Measurements from ENCODE around the gene CRYM.
A peak's percentile ranks its signal among the peaks of the same experiment; 100 is the strongest.

CRYM gene

GRCh38 chr16:21263640-21264570, 14.2 kb downstream of the CRYM start:
- ATAC-seq (ENCODE audit: low read depth) (no peak), DNase-seq (ENCODE audit: low spot score) (no peak)
- no peak overlapping the region for H3K27ac ChIP-seq (ENCODE audit: poor library complexity, severe bottlenecking)

GRCh38 chr16:21262779-21263639, 15.1 kb downstream of the CRYM start:
- H3K9me3 ChIP-seq (ENCODE audit: severe bottlenecking): no peaks in the 10 kb centered on the region
- TF ChIP-seq CTCF (IDR thresholded peaks at IDR 0.05; ENCODE audit: poor library complexity, severe bottlenecking): no peak
- DNase-seq (ENCODE audit: low spot score): no peak
- H3K4me3 ChIP-seq (ENCODE audit: severe bottlenecking): no peak overlapping the region
- H3K4me1 ChIP-seq (ENCODE audit: insufficient read depth, poor library complexity, severe bottlenecking): no peaks in the 10 kb centered on the region
- H3K27me3 ChIP-seq (ENCODE audit: insufficient read depth, poor library complexity, severe bottlenecking): no peaks in the 10 kb centered on the region
- no peaks in the 10 kb centered on the region for H3K36me3 ChIP-seq (ENCODE audit: low read depth)
- ATAC-seq (ENCODE audit: low read depth): no peak
- no peak overlapping the region for H3K27ac ChIP-seq (ENCODE audit: poor library complexity, severe bottlenecking)

More at GRCh38 chr16:21263640-21264570, 14.2 kb downstream of the CRYM start:
- Histone ChIP-seq H3K4me1 (ENCODE audit: insufficient read depth, poor library complexity, severe bottlenecking) (no peaks in the 10 kb centered on the region), H3K27me3 (ENCODE audit: insufficient read depth, poor library complexity, severe bottlenecking) (no peaks in the 10 kb centered on the region), H3K36me3 (ENCODE audit: low read depth) (no peaks in the 10 kb centered on the region), H3K9me3 (ENCODE audit: severe bottlenecking) (no peaks in the 10 kb centered on the region), H3K4me3 (ENCODE audit: severe bottlenecking) (no peak overlapping the region)
- TF ChIP-seq CTCF (IDR thresholded peaks at IDR 0.05; ENCODE audit: poor library complexity, severe bottlenecking): no peak

- DNase-seq (ENCODE audit: low spot score): no peak
Observed at GRCh38 chr16:21260870-21261791, 17.0 kb downstream of the CRYM start.

GRCh38 chr16:21257284-21257683, 20.8 kb downstream of the CRYM start:
- no peak for TF ChIP-seq CTCF (IDR thresholded peaks at IDR 0.05; ENCODE audit: poor library complexity, severe bottlenecking)
- Histone ChIP-seq H3K27ac (ENCODE audit: poor library complexity, severe bottlenecking) (no peak overlapping the region), H3K4me1 (ENCODE audit: insufficient read depth, poor library complexity, severe bottlenecking) (no peaks in the 10 kb centered on the region), H3K9me3 (ENCODE audit: severe bottlenecking) (no peaks in the 10 kb centered on the region), H3K27me3 (ENCODE audit: insufficient read depth, poor library complexity, severe bottlenecking) (no peaks in the 10 kb centered on the region), H3K36me3 (ENCODE audit: low read depth) (no peaks in the 10 kb centered on the region), H3K4me3 (ENCODE audit: severe bottlenecking) (no peak overlapping the region)
- DNase-seq (ENCODE audit: low spot score): no peak
- ATAC-seq (ENCODE audit: low read depth): no peak

More at GRCh38 chr16:21260870-21261791, 17.0 kb downstream of the CRYM start:
- no peaks in the 10 kb centered on the region for H3K4me1 ChIP-seq (ENCODE audit: insufficient read depth, poor library complexity, severe bottlenecking)
- no peak for TF ChIP-seq CTCF (IDR thresholded peaks at IDR 0.05; ENCODE audit: poor library complexity, severe bottlenecking)
- H3K27me3 ChIP-seq (ENCODE audit: insufficient read depth, poor library complexity, severe bottlenecking): no peaks in the 10 kb centered on the region
- no peaks in the 10 kb centered on the region for H3K36me3 ChIP-seq (ENCODE audit: low read depth)
- H3K4me3 ChIP-seq (ENCODE audit: severe bottlenecking): no peak overlapping the region
- ATAC-seq (ENCODE audit: low read depth): peak; percentile 98
- no peak overlapping the region for H3K27ac ChIP-seq (ENCODE audit: poor library complexity, severe bottlenecking)
- H3K9me3 ChIP-seq (ENCODE audit: severe bottlenecking): no peaks in the 10 kb centered on the region

All from RWPE2 (cell line).